ENCODE measurements around the gene ANKFY1.

ANKFY1 gene

DNA sequence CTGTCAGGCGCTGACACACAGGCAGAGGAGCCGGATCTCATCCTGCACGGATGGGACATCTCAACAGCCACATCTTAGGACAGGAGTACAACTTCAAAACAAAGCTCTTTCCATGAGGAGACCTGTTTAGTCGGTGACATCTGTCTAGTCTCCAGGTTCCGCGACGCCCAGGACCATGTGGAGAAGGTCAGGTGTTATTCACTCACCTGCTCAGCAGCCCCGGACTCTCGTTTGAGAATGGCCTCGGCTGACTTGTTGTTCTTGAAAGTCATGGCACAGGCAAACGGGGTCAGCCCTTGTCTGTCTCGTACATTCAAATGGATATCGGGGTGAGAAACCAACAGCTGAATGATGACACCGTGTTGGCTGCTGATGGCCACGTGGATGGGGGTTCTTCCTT is 85.1 kb downstream of the ANKFY1 start:
- no peak for FAIRE-seq
- DNase-seq (ENCODE audit: low spot score), result no peak

DNA sequence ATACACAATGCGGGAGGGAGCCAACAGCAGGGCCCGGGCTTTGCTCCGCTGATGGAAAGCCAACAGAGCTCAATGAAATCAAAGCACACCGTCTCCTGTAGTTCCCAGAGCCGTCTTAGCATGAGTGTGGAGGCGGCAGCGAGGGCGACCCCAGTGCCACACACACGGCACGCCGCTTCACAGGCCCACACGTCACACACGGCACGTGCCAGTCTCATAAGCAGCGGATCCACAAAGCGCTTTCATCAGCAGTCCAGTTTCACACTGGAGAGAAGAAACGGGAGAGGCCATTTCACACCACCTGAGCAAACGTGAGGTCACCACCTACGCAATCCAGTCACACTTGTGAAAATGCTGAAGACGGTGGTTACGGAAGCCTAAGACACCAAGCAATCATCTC is 86.0 kb downstream of the ANKFY1 start:
- no peak for DNase-seq (ENCODE audit: low spot score)
- FAIRE-seq, result no peak

DNA sequence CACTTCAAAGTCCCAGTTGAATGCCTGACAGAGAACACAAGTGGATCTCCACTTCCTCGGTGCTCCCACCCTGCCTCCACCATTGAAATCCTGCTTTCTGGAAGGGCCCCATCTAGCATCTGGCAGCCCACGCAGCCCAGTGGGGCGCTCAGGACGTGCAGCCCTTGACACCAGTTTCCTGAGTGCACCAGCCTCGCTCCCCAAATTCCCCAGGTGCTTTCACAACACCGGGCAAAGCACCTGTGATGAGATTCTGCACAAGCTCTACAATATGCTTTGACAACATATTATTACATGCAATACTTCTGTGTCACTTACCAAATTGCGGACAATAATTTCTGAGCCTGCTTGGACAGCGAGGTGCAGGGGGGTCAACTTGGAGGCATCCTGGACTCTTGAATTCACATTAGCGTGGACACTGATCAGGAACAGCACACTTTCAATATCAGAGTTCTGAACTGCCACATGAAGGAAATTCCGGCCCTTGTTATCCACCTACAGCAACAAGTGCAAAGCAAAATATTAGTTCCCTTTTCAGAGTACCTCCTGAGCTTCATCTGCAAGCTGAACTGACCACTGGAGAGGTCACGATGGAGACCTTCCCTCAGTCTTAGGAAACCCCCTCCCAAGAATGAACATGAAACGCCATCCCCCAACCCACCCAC is 86.8 kb downstream of the ANKFY1 start:
- DNase-seq (ENCODE audit: low spot score) (no peak), FAIRE-seq (no peak)

DNA sequence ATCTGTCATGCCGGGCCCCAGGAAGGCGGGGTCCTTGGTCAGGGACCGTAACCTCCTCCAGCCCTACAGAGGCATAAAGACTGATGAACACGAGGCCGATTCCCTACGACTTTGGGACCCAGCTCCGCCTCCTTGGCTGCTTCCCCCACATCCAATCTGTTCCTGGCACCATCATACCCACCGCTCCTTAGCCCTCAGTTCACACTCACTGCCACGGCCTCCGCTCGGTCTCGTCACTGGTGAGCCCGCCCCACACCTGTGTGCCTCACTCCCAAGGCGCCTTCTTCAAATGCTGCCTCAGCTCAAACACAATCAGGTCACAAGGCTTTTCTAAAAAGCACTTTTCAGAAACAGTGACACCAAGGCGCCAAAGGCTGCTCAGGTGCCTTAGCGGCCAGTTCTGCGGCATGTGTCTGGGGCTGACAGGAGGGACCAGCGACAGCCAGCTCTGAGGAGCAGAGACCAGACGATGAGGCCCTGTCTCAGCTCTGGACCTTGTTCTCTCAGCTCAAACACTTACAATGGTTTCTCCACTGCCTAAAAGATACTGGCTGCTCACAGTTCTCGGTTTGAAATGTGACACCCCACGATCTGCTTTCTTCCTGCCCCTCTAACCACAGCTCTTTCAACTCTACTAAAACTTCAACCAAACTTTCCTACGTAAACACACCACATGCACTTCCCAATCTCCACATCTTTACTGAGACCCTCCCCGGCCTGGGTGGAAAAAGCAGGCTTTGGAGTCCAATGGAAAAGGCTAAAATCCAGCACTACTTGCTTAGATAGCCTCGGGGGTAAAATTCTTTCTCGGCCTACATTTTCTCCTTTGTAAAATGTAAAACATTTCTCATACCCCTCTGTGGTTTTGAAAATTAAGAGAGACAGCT is 87.6 kb downstream of the ANKFY1 start:
- no peak for FAIRE-seq
- DNase-seq (ENCODE audit: low spot score), result no peak

DNA sequence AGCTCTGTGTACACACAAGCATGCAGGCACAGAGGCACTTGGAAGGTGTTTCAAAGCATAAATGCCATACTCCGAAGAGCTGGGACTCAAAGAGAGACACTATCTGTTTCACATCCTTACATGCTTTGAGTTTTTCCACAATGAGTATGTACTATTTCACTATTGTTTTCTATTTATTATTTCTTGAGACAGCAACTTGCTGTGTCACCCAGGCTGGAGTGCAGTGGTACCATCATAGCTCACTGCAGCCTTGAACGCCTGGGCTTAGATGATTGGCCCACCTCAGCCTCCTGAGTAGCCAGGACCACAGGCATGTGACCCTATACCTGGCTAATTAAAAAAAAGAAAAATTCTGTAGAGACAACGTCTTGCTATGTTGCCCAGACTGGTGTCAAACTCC is 89.2 kb downstream of the ANKFY1 start:
- DNase-seq (ENCODE audit: low spot score) (no peak), FAIRE-seq (no peak)

DNA sequence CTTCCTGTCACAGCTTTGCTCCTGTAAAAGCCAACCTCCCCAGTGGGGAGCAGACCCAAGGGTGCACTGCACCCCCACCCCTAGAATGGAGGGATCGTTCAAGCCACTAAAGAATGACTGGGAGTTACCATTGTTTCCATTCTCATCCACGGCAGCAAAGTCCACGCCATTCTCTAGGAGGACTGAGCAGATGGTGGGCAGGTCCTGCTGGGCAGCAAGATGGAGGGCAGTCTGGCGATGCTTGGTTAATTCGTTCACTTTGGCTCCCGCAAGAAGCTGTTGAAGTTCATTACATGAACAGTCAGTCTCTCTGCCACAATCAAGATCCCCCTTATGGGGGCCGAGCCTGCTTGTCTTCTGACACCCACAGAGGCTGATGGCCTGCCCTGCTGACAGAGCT is 90.0 kb downstream of the ANKFY1 start:
- no peak for DNase-seq (ENCODE audit: low spot score)
- FAIRE-seq, result no peak

DNA sequence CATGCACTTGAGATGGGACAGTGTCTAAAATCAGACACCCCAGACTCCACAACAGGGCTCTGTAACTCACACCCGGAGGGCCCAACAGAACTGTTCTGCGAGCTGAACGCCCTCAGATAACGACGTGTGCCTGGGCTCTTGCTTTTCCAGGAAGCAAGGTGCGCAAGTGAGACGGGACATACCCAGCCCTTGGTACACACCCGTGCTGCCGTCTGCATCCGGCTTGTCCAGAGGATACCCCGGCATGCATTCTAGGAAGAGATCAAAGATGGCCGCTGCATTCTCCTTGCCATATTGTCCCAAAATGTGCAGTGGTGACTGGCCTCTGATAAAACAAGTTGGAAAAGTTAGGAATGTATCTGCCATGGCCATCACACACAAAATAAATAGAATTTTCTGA is 91.4 kb downstream of the ANKFY1 start:
- FAIRE-seq, result no peak
- no peak for DNase-seq (ENCODE audit: low spot score)

DNA sequence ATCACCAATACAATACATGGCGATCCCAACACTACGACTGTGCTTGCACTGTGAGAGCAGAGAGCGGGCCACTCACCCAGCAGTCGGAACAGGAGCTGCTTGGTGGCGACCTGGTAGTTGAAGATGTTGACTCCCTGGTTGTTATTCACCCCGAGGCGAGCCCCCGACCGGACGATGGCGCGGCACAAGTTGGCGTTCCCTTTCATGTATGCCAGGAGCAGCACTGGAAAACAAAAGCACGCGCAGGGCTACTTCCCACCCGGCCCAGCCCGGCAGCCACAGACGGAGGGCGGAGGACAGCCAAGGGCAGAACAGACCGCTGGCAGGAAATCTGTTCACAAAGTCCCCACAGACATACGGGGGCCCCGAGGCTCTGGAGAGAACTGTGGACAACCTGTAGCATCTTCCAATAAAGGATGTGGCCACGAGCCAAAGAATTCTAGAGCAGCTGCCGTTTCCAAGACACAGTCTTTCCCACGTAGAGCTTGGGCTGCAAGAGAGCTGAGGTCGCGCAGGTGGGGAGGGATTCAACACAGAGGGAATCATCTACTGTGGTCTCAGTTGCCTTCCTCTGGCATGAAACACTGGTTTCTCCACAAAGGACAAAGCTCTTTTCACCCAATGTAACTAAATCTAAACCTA is 93.0 kb downstream of the ANKFY1 start:
- DNase-seq (ENCODE audit: low spot score), result no peak
- FAIRE-seq, result no peak

DNA sequence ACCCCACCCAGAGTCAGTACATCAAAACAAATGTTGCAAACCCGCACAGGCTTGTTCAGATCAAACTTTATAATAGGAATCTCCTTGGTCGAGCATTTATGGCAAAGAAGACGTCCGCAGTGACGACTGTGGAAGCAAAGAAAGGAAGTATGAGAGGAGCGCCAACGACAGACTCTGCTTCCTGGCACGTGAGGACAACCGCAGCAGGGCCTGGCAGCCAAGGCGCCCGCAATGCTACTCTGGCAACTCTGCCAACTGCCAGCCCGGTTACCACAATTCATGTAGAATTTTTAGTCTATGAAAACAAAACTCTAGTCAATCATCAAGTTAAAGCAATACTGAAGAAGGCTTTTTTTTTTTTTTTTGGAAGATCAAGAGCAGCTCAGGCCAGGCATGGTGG is 96.0 kb downstream of the ANKFY1 start:
- DNase-seq (ENCODE audit: low spot score) (no peak), FAIRE-seq (no peak)

DNA sequence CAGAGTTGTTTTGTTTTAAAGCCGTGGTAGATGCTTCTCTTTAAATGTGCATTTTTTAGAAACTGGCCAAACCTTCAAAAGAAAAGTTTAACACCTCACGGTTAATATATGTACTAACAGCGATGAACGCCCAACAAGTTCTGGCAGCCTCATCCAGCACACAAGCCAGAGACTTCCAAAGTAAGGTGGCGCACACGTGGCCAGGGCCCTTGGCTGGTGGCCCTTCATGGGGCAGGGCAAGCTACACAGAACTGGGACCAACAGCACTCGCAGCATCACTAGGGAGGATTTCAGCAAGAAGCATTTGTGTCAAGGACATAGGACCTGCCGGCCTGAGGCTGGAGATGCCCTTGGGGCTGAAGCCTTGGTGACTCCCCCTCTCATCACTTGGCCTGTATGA is 97.4 kb downstream of the ANKFY1 start:
- FAIRE-seq (no peak), DNase-seq (ENCODE audit: low spot score) (no peak)

DNA sequence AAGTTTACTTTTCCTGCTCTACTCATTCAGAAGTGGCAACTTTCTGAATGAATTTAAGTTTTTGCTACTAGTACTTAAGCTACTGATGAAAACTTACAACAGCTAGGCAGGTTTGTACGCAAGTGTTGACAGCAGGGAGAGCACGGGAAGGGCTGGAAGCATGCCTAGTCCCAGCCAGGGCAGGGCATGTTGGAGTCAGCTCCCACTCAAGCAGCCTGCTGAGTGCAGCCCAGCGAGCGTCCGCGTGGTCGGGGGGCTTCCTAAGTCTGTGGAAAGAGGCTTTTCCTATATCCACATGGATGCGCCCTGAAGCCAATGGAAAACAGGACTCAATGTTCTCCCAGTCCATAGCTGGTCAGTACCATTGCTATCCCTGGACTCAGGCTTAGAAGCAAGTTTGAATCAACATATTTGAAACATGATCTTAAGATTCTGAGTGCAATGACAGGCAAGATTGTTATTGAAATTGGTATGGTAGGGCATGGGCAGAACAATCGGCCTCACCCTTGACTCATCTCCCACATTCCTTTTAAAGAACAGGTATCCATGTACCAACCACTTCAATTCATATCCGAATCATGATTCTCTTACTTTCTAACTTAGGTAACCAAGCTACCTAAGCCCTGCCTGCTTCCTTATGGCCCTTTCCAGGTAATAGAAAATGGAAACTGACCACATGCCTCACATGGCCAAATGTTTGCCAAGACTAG is 98.3 kb downstream of the ANKFY1 start:
- no peak for FAIRE-seq
- no peak for DNase-seq (ENCODE audit: low spot score)

DNA sequence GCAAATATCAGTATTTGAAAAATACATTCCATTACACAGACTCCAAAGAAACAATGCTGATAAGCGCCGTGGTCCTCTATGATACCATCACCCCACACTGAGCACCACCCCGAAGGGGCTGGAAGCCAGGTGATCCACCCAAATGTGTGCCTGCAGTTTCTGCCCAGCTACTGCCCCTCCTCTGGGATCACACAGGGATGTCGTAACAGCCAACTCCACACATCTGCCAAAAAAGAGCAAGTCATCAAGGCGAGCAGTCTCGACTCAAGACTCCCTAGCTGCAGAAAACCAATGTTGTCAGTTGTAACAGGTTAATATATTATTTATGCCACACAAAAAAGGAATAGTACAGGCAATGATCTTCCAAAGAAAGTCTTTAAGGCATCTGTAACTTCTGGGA is 99.8 kb downstream of the ANKFY1 start:
- FAIRE-seq (no peak), DNase-seq (ENCODE audit: low spot score) (no peak)

DNA sequence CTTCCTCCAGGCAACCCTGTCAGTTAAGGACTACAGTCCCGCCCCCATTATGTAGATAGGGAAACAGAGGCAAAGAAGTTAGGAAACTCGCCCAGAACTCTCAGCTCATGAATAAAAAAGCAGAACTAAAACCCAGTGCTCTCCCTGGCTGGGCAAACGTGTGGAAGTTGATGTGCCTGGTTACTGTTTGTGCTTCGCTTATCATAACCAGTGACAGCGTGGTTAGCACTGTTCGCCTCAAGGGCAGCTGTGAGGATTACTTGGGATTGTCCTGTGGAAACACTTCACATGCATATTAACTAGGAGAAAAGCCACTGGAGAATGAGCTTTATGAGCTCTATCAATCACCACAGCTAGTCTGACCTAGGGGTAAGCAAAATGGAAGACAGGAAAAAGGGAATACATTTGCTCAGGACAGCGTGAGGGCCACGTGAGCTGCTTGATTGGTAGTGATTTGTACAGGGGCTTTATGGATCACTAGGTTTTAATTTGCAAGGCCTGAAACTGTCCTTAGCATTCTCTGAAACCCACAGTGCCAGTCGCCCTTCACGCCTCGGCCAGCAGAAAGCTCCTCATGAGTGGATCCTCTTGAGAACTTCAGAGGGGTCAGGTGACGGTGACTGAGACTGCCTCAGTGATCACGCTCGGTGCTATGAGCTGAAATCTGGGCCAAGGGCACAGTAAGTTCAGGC is 100.9 kb downstream of the ANKFY1 start:
- DNase-seq (ENCODE audit: low spot score), result no peak
- FAIRE-seq, result no peak

DNA sequence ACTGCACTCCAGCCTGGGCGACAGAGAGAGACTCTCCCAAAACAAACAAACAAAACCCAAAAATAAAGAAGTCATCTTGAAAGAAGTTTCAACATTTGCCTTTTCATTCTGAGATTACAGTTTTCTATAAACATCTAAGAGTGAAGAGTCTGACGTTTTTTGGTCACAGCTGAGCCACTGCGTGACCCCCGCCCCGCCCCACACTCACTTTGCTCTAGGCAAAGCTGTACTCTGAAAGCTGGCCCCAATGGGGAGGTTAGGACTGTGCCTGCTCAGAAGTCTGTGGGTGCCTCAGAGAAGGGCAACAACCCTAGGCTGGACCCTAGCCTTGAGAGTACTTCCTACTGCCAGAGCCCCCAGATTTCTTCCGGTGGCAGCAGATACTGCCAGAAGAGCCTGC is 101.5 kb downstream of the ANKFY1 start:
- FAIRE-seq (no peak), DNase-seq (ENCODE audit: low spot score) (no peak)

DNA sequence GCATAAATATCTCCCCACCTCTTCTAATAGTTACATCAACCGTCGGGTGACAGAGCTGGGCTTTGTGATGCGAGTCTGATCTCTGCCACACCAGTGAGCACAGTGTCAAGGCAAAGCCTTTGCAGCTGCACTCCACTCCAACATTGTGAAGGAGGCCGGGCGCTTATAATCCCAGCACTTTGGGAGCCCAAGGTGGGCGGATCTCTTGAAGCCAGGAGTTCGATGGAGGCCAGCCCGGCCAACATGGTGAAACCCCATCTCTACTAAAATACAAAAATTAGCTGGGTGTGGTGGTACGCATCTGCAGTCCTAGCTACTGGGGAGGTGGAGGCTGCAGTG is 101.8 kb downstream of the ANKFY1 start:
- DNase-seq (ENCODE audit: low spot score), result no peak

DNA sequence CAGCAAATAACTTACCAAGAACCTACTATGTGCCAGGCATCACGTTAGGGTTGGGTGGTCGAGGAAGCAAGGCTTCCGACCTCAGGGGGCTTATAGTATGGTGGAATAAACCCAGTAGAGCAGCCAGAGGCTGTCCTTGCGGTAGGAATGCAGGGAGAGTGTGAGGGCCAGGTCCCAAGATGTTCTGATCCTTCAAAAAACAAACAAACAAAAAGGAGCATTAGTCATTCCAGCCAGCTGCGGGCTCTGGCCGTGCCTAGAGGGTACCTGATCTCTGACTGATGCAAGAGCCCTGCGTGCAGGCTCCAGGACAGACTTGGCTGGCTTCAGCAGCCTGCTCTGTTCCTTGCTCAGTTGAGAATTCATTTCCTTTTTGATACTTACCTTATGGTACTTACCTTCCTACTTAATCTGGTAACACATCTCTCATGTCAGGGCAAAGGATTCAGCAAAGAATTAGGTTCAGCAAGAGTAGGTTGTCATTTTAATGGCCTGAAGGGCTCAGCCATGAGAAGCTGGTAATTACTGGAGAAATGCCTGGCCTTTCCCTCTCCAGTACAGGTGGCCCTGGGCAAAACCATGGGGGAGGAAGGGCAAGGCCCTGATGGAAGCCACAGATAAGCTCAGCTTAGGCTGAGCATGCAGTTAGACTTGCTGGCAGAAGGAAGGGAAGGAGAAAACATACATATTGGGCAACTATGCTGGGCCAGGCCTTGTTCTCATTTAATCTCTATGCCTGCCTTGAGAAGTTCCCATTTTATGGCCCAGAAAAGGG is 102.4 kb downstream of the ANKFY1 start:
- FAIRE-seq, result no peak
- no peak for DNase-seq (ENCODE audit: low spot score)

More for the DNA sequence above, 101.8 kb downstream of the ANKFY1 start:
- no peak for FAIRE-seq

DNA sequence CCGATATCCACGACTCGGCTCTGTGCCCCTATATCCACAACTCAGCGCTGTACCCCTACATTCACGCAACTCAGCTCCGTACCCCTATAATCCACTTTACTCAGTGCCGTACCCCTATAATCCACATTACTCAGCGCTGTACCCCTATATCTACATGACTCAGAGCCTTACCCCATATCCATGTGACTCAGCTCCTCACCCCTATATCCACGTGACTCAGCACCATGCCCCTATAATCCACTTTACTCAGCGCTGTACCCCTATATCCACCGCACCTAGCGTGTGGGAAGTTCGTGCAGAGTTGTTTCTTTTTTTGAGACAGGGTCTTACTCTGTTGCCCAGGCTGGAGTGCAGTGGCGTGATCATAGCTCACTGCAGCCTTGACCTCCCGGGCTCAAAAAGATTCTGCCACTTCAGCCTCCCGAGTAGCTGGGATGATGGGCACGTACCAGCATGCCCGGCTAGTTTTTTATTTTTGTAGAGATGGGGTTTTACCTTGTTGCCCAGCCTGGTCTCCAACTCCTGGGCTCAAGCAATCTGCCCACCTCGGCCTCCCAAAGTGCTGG is 103.4 kb downstream of the ANKFY1 start:
- DNase-seq (ENCODE audit: low spot score), result no peak
- FAIRE-seq, result no peak

DNA sequence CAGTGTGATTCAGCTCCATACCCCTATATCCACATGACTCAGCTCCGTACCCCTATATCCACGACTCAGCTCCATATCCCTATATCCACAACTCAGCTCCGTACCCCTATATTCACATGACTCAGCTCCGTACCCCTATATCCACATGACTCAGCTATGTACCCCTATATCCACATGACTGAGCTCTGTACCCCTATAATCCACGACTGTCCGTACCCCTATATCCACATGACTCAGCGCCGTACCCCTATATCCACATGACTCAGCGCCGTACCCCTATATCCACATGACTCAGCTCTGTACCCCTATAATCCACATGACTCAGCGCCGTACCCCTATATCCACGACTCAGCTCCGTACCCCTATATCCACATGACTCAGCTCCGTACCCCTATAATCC is 104.0 kb downstream of the ANKFY1 start:
- no peak for DNase-seq (ENCODE audit: low spot score)
- no peak for FAIRE-seq

DNA sequence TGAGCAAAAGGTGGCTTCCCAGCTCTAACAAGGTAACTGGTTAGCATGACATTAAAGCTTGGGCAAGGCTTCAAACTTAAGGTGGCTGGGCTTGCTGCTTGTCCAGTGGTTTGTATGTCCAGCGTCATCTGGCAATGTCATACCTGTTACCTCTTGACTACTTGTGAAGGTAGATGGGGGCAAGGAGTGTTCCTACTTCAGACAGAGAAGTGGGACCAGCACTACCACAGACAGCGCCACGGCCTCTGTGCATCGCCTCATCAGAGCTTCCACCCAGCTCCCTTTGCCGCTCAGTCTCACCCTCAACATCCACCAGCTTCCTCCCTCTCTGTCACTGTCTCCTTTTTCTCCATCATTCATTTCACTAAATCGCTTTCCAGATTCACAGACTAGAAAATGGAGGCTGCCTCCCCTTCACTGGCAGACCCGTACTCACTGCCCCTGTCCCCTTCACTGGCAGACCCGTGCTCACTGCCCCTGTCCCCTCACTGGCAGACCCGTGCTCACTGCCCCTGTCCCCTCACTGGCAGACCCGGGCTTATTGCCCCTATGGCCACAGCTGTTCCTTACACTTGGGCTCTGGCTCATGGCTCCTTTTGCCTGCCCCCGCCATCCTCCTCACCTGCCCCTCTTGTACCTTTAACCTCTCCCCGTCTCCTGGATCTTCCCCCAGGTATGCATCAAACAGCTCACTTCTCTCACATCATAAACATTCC is 106.0 kb downstream of the ANKFY1 start:
- no peak for FAIRE-seq
- no peak for DNase-seq (ENCODE audit: low spot score)

Data from RCC 7860 (cell line).